HEK293 (cell line): ENCODE results near the gene FLOT2.

ENCODE experiments used
- HOXC10 ChIP-seq: sonication (generic); formaldehyde crosslinking; IDR thresholded peaks from 2 replicates; pipeline ENCODE4 v1.8.1; 2023; ENCODE audit warnings: mild to moderate bottlenecking, missing genetic modification reagents
- IKZF3 ChIP-seq: fragments of 450-650 bp; IDR thresholded peaks from 2 replicates; pipeline ENCODE4 v1.5.0; 2018; ENCODE audit warnings: missing biosample characterization, mild to moderate bottlenecking, missing genetic modification characterization, moderate library complexity
- RBAK ChIP-seq: fragments of 450-650 bp; formaldehyde crosslinking; IDR thresholded peaks from 2 replicates; pipeline ENCODE4 v1.5.1; 2016; ENCODE audit warnings: missing biosample characterization, missing genetic modification characterization
- SP2 ChIP-seq: fragments of 450-650 bp; formaldehyde crosslinking; IDR thresholded peaks from 2 replicates; pipeline ENCODE4 v1.5.1; 2016; ENCODE audit warnings: missing biosample characterization, missing genetic modification characterization
- TRIM28 ChIP-seq: IDR thresholded peaks from 2 replicates; pipeline ENCODE4 v1.6.1; 2011; ENCODE audit warnings: low read length, control low read depth, borderline replicate concordance
- WT1 ChIP-seq: fragments of 450-650 bp; formaldehyde crosslinking; IDR thresholded peaks from 2 replicates; pipeline ENCODE4 v1.5.1; 2016; ENCODE audit warnings: missing biosample characterization, missing genetic modification characterization
- ZBTB1 ChIP-seq: fragments of 450-650 bp; formaldehyde crosslinking; IDR thresholded peaks from 2 replicates; pipeline ENCODE4 v1.5.1; 2016; ENCODE audit warnings: missing biosample characterization, missing genetic modification characterization
- ZBTB20 ChIP-seq: fragments of 450-650 bp; formaldehyde crosslinking; IDR thresholded peaks from 2 replicates; pipeline ENCODE4 v1.5.1; 2016; ENCODE audit warnings: missing biosample characterization, missing genetic modification characterization
- ZNF132 ChIP-seq: fragments of 450-650 bp; formaldehyde crosslinking; IDR thresholded peaks from 2 replicates; pipeline ENCODE4 v1.5.1; 2017; ENCODE audit warnings: missing biosample characterization, missing genetic modification characterization, borderline replicate concordance
- ZNF16 ChIP-seq: fragments of 450-650 bp; formaldehyde crosslinking; IDR thresholded peaks from 2 replicates; pipeline ENCODE4 v1.5.1; 2016; ENCODE audit warnings: low read depth, missing biosample characterization, missing genetic modification characterization
- ZNF223 ChIP-seq: fragments of 450-650 bp; formaldehyde crosslinking; IDR thresholded peaks from 2 replicates; pipeline ENCODE4 v1.5.1; 2016; ENCODE audit warnings: missing biosample characterization, missing genetic modification characterization
- ZNF266 ChIP-seq: fragments of 450-650 bp; formaldehyde crosslinking; IDR thresholded peaks from 2 replicates; pipeline ENCODE4 v1.5.1; 2016; ENCODE audit warnings: missing biosample characterization, missing genetic modification characterization, low read depth
- ZNF280D ChIP-seq: fragments of 450-650 bp; formaldehyde crosslinking; IDR thresholded peaks from 2 replicates; pipeline ENCODE4 v1.5.1; 2016; ENCODE audit warnings: missing biosample characterization, missing genetic modification characterization
- ZNF354C ChIP-seq: fragments of 450-650 bp; formaldehyde crosslinking; IDR thresholded peaks from 2 replicates; pipeline ENCODE4 v1.5.1; 2016; ENCODE audit warnings: missing biosample characterization, missing genetic modification characterization, low read depth, borderline replicate concordance
- ZNF362 ChIP-seq: fragments of 450-650 bp; formaldehyde crosslinking; IDR thresholded peaks from 2 replicates; pipeline ENCODE4 v1.5.1; 2016; ENCODE audit warnings: missing biosample characterization, missing genetic modification characterization
- ZNF366 ChIP-seq: fragments of 450-650 bp; formaldehyde crosslinking; conservative IDR thresholded peaks from 2 replicates; pipeline ENCODE4 v1.5.1; 2016; ENCODE audit warnings: missing biosample characterization, missing genetic modification characterization
- ZNF426 ChIP-seq: fragments of 450-650 bp; formaldehyde crosslinking; IDR thresholded peaks from 2 replicates; pipeline ENCODE4 v1.5.1; 2017; ENCODE audit warnings: missing biosample characterization, missing genetic modification characterization, mild to moderate bottlenecking, inconsistent platforms, moderate library complexity
- ZNF521 ChIP-seq: fragments of 450-650 bp; formaldehyde crosslinking; IDR thresholded peaks from 2 replicates; pipeline ENCODE4 v1.5.1; 2017; ENCODE audit warnings: missing biosample characterization, mild to moderate bottlenecking, missing genetic modification characterization
- ZNF555 ChIP-seq: fragments of 450-650 bp; formaldehyde crosslinking; conservative IDR thresholded peaks from 2 replicates; pipeline ENCODE4 v1.5.1; 2017; ENCODE audit warnings: missing biosample characterization, mild to moderate bottlenecking, missing genetic modification characterization, inconsistent platforms
- ZNF610 ChIP-seq: fragments of 450-650 bp; formaldehyde crosslinking; IDR thresholded peaks from 2 replicates; pipeline ENCODE4 v1.5.1; 2016; ENCODE audit warnings: missing biosample characterization, missing genetic modification characterization, borderline replicate concordance
- ZNF658 ChIP-seq: fragments of 450-650 bp; formaldehyde crosslinking; IDR thresholded peaks from 2 replicates; pipeline ENCODE4; 2016; ENCODE audit warnings: missing biosample characterization, missing genetic modification characterization
- ZNF707 ChIP-seq: fragments of 450-650 bp; formaldehyde crosslinking; IDR thresholded peaks from 2 replicates; pipeline ENCODE4 v1.5.1; 2016; ENCODE audit warnings: missing biosample characterization, missing genetic modification characterization
- ZNF747 ChIP-seq: fragments of 450-650 bp; formaldehyde crosslinking; IDR thresholded peaks from 2 replicates; pipeline ENCODE4 v1.5.1; 2016; ENCODE audit warnings: missing biosample characterization, missing genetic modification characterization
- ZNF785 ChIP-seq: fragments of 450-650 bp; formaldehyde crosslinking; IDR thresholded peaks from 2 replicates; pipeline ENCODE4 v1.5.1; 2016; ENCODE audit warnings: missing biosample characterization, missing genetic modification characterization
- ZNF843 ChIP-seq: fragments of 450-650 bp; formaldehyde crosslinking; IDR thresholded peaks from 2 replicates; pipeline ENCODE4 v1.5.1; 2016; ENCODE audit warnings: missing biosample characterization, missing genetic modification characterization
- TF ChIP-seq, protein P1 (sequence below): IDR thresholded peaks from 2 replicates; pipeline ENCODE4 v1.6.1; 2011; ENCODE audit warnings: mild to moderate bottlenecking, low read depth, low read length, borderline replicate concordance
- TF ChIP-seq, protein P2 (sequence below): fragments of 450-650 bp; formaldehyde crosslinking; IDR thresholded peaks from 2 replicates; pipeline ENCODE4 v1.5.1; 2016; ENCODE audit warnings: missing biosample characterization, missing genetic modification characterization
- TF ChIP-seq, protein P3 (sequence below): fragments of 450-650 bp; formaldehyde crosslinking; IDR thresholded peaks from 2 replicates; pipeline ENCODE4; 2016; ENCODE audit warnings: missing biosample characterization, missing genetic modification characterization
- TF ChIP-seq, protein P4 (sequence below): fragments of 450-650 bp; formaldehyde crosslinking; IDR thresholded peaks from 2 replicates; pipeline ENCODE4 v1.5.1; 2017; ENCODE audit warnings: missing biosample characterization, missing genetic modification characterization
- TF ChIP-seq, protein P5 (sequence below): fragments of 450-650 bp; formaldehyde crosslinking; IDR thresholded peaks from 2 replicates; pipeline ENCODE4 v1.5.1; 2016; ENCODE audit warnings: missing biosample characterization, missing genetic modification characterization

The FLOT2 gene

DNA sequence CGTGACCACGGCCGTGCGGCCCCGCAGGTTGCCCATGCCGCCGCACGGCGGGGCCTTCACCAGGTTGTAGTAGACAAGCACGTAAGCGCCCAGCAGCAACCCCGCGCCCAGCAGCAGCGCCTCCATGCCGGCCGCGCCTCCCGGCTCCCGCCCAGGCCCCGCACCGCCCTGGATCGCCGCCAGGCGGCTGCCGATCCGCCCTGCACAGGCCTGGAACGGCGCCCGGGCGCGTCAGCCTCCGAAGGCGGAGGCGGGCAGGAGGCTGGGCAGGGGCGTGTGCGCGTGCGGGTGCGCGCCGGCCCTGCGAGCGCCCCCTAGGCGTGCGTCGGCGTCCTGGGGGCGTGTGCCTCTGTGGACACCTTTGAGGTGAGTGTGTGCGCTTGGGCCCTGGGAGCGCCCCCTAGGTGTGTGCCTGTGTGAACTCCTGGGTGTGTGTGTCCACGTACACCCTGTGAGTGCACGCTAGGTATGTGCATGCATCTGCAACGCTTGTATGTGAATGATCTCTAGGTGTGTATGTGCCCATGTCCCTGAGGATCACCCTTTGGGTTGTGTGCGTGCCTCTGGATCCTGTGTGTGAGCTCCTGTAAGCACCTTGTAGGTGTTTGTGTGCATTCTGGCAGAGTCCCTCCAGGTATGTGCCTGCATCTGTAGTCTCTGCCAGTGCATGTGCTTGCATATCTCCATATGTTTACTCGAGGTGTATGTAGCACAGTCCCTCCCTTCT is 5.4 kb upstream of the FLOT2 start, which contains the start of gene DHRS13 (continued):
- TF ChIP-seq, protein P1, sequence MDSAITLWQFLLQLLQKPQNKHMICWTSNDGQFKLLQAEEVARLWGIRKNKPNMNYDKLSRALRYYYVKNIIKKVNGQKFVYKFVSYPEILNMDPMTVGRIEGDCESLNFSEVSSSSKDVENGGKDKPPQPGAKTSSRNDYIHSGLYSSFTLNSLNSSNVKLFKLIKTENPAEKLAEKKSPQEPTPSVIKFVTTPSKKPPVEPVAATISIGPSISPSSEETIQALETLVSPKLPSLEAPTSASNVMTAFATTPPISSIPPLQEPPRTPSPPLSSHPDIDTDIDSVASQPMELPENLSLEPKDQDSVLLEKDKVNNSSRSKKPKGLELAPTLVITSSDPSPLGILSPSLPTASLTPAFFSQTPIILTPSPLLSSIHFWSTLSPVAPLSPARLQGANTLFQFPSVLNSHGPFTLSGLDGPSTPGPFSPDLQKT, result no peak
- TF ChIP-seq, protein P2, sequence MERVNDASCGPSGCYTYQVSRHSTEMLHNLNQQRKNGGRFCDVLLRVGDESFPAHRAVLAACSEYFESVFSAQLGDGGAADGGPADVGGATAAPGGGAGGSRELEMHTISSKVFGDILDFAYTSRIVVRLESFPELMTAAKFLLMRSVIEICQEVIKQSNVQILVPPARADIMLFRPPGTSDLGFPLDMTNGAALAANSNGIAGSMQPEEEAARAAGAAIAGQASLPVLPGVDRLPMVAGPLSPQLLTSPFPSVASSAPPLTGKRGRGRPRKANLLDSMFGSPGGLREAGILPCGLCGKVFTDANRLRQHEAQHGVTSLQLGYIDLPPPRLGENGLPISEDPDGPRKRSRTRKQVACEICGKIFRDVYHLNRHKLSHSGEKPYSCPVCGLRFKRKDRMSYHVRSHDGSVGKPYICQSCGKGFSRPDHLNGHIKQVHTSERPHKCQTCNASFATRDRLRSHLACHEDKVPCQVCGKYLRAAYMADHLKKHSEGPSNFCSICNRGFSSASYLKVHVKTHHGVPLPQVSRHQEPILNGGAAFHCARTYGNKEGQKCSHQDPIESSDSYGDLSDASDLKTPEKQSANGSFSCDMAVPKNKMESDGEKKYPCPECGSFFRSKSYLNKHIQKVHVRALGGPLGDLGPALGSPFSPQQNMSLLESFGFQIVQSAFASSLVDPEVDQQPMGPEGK (tag by site-specific recombination), result peak; percentile 90
- TF ChIP-seq ZNF785 (tag by site-specific recombination), result no peak
- TF ChIP-seq ZNF354C (tag by site-specific recombination), result no peak
- TF ChIP-seq, protein P3, sequence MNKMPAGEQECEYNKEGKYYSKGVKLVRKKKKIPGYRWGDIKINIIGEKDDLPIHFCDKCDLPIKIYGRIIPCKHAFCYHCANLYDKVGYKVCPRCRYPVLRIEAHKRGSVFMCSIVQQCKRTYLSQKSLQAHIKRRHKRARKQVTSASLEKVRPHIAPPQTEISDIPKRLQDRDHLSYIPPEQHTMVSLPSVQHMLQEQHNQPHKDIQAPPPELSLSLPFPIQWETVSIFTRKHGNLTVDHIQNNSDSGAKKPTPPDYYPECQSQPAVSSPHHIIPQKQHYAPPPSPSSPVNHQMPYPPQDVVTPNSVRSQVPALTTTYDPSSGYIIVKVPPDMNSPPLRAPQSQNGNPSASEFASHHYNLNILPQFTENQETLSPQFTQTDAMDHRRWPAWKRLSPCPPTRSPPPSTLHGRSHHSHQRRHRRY (tag by site-specific recombination), result no peak
- TF ChIP-seq ZNF610 (tag by site-specific recombination), result peak; percentile 25; the same call in 1 of the 2 replicates
- no peak for TF ChIP-seq ZNF362 (tag by site-specific recombination)
- no peak for TF ChIP-seq ZNF266 (tag by site-specific recombination)
- TF ChIP-seq ZNF747 (tag by site-specific recombination), result no peak
- TF ChIP-seq SP2, result peak; percentile 44
- TF ChIP-seq RBAK, result no peak
- TF ChIP-seq ZNF132 (tag by site-specific recombination), result no peak
- TF ChIP-seq ZNF707 (tag by site-specific recombination), result no peak
- no peak for TF ChIP-seq ZNF555 (tag by site-specific recombination)
- TF ChIP-seq, protein P4, sequence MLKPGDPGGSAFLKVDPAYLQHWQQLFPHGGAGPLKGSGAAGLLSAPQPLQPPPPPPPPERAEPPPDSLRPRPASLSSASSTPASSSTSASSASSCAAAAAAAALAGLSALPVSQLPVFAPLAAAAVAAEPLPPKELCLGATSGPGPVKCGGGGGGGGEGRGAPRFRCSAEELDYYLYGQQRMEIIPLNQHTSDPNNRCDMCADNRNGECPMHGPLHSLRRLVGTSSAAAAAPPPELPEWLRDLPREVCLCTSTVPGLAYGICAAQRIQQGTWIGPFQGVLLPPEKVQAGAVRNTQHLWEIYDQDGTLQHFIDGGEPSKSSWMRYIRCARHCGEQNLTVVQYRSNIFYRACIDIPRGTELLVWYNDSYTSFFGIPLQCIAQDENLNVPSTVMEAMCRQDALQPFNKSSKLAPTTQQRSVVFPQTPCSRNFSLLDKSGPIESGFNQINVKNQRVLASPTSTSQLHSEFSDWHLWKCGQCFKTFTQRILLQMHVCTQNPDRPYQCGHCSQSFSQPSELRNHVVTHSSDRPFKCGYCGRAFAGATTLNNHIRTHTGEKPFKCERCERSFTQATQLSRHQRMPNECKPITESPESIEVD, result no peak
- peak; percentile 93; the same call in 1 of the 2 replicates for TF ChIP-seq HOXC10 (CRISPR knock-in tag)
- TF ChIP-seq ZNF658 (tag by site-specific recombination), result no peak
- TF ChIP-seq ZBTB1 (tag by site-specific recombination), result no peak
- TF ChIP-seq ZNF223 (tag by site-specific recombination), result no peak
- no peak for TF ChIP-seq ZNF366
- TF ChIP-seq ZNF426 (tag by site-specific recombination), result no peak
- TF ChIP-seq, protein P5, sequence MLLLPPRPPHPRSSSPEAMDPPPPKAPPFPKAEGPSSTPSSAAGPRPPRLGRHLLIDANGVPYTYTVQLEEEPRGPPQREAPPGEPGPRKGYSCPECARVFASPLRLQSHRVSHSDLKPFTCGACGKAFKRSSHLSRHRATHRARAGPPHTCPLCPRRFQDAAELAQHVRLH (tag by site-specific recombination), result peak; percentile 53; the same call in 1 of the 2 replicates
- TF ChIP-seq ZNF16, result no peak
- TF ChIP-seq IKZF3 (tag by site-specific recombination), result peak; percentile 72
- TF ChIP-seq ZNF521, result no peak
- peak; percentile 93; the same call in 1 of the 2 replicates for TF ChIP-seq TRIM28
- no peak for TF ChIP-seq ZNF843 (tag by site-specific recombination)
- no peak for TF ChIP-seq WT1 (tag by site-specific recombination)
- TF ChIP-seq ZBTB20 (tag by site-specific recombination), result peak; percentile 74
- TF ChIP-seq ZNF280D, result no peak
